NB4 (cell line): Measurements from ENCODE around the gene PCSK2.

Source experiments
- CTCF ChIP-seq: IDR thresholded peaks from one replicate; pipeline ENCODE4 v1.5.1; 2012; ENCODE audit warnings: low read depth, low read length
- MYC ChIP-seq: IDR thresholded peaks from 2 replicates; pipeline ENCODE4 v1.6.1; 2011; ENCODE audit warnings: low read depth, low read length
- POLR2A ChIP-seq: IDR thresholded peaks from 2 replicates; pipeline ENCODE4 v1.6.1; 2011; ENCODE audit warnings: mild to moderate bottlenecking; ENCODE audit not compliant: insufficient read length; ENCODE audit errors: extremely low read depth

GRCh38 chr20:17494201-17494600 is 267.4 kb downstream of the PCSK2 start:
- TF ChIP-seq CTCF (no peak), MYC (no peak), POLR2A (no peak)
